Measurements from ENCODE around the gene JAG1.

JAG1 gene

GRCh38 chr20:10673842-10674683 is at the start of gene JAG1:
JAG1 (minus strand) TSS chr20:10673999; CDS start chr20:10673530, 469 bp downstream.
- DNase-seq: peak; percentile 67 to 76

- no peak for DNase-seq
Measured at GRCh38 chr20:10721976-10722375, 48.2 kb upstream of the JAG1 start.

- DNase-seq: no peak
Measured at GRCh38 chr20:10721137-10721896, 47.5 kb upstream of the JAG1 start.

GRCh38 chr20:10720565-10720964 is 46.8 kb upstream of the JAG1 start:
- no peak for DNase-seq

GRCh38 chr20:10719740-10720385 is 46.1 kb upstream of the JAG1 start:
- no peak for DNase-seq

- no peak for DNase-seq
Measured at GRCh38 chr20:10718661-10719060, 44.9 kb upstream of the JAG1 start.

- no peak for DNase-seq
Measured at GRCh38 chr20:10716855-10717254, 43.1 kb upstream of the JAG1 start.

- DNase-seq: no peak
Measured at GRCh38 chr20:10715035-10715434, 41.2 kb upstream of the JAG1 start.

- DNase-seq: no peak
Measured at GRCh38 chr20:10714236-10714975, 40.6 kb upstream of the JAG1 start.

GRCh38 chr20:10713161-10713560 is 39.4 kb upstream of the JAG1 start:
- DNase-seq: no peak

- no peak for DNase-seq
Measured at GRCh38 chr20:10711903-10712451, 38.2 kb upstream of the JAG1 start.

GRCh38 chr20:10710991-10711775 is 37.4 kb upstream of the JAG1 start:
- no peak for DNase-seq

- no peak for DNase-seq
Measured at GRCh38 chr20:10709916-10710315, 36.1 kb upstream of the JAG1 start.

- no peak for DNase-seq
Measured at GRCh38 chr20:10708351-10709185, 34.8 kb upstream of the JAG1 start.

GRCh38 chr20:10707791-10708190 is 34.0 kb upstream of the JAG1 start:
- DNase-seq: no peak

- no peak for DNase-seq
Measured at GRCh38 chr20:10707068-10707467, 33.3 kb upstream of the JAG1 start.

- no peak for DNase-seq
Measured at GRCh38 chr20:10706460-10706811, 32.6 kb upstream of the JAG1 start.

- no peak for DNase-seq
Measured at GRCh38 chr20:10705801-10706459, 32.1 kb upstream of the JAG1 start.

- DNase-seq: no peak
Measured at GRCh38 chr20:10701607-10702006, 27.8 kb upstream of the JAG1 start.

- DNase-seq: no peak
Measured at GRCh38 chr20:10699941-10700340, 26.1 kb upstream of the JAG1 start.
